H54 (cell line): ENCODE data around the gene NFATC2.
"Not testable (repeated sequence)": the region's sequence is repeated elsewhere in the genome, so short reads cannot be mapped to it uniquely, and the experiment has no call there.

Source experiments
- DNase-seq: peaks from one replicate; pipeline ENCODE4 v3.0.0; 2011; ENCODE audit warnings: low spot score, mixed read lengths; ENCODE audit not compliant: insufficient read length
- FAIRE-seq: peaks from 3 replicates; lab custom pipeline; 2011; peaks lifted over from hg19 to GRCh38; lab: Jason Lieb, UNC
- POLR2A ChIP-seq: IDR thresholded peaks from 2 replicates; pipeline ENCODE4 v1.6.1; 2011; ENCODE audit warnings: low read depth, mild to moderate bottlenecking, low read length

NFATC2 gene

DNA sequence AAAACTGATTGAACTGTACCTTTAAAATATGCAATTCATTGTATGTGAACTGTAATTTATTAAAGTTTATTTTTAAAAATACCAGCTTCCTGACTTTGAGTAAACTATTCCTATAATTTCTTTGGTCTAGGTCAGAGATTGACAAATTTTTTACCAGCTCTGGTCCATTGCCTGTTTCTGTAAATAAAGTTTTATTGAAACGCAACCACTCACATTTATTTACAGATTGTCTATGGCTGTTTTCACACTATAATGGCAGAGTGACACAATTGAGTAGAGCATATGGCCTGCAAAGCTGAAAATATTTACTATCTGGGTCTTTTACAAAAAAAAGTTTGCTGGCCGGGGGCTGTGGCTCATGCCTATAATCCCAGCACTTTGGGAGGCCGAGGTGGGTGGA is 33.0 kb upstream of the NFATC2 start:
- no peak for TF ChIP-seq POLR2A
- FAIRE-seq = no peak
- DNase-seq = no peak

- DNase-seq = no peak
- no peak for TF ChIP-seq POLR2A
- no peak for FAIRE-seq
These were observed 31.9 kb upstream of the NFATC2 start for GRCh38 chr20:51574248-51575033.

DNA sequence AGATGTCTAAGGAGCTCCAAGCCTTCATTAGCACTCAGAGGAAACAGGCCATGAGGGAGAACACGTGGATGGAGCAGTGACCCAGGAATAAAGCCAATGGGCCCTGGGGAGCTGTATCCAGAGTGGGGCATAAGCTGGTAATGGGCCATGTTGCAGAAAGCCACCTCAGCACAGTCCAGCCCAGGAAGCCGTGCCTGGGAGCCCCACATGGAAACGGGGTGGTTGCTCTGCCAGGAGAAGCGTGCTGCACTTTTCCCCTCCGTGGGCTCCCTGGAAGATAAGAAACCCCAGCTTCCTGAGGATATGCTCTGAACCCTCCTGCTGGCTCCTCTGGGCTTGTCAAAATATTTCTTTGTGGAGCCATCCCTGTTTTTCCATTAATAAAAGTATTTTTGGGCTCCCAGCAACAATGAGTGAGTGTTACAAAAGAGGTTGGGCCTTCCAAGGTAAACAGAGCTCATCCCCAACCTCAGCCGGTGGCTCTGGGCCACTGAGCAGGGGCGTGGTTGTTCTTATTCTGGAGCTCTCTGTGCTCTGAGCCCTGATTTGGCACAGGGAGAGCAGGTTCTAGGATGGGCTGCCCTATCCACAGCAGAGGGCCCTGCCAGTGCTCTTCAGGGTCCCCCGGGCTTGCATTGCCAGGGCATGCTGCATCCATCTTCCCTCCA is 31.2 kb upstream of the NFATC2 start:
- DNase-seq = no peak
- FAIRE-seq = no peak
- no peak for TF ChIP-seq POLR2A

DNA sequence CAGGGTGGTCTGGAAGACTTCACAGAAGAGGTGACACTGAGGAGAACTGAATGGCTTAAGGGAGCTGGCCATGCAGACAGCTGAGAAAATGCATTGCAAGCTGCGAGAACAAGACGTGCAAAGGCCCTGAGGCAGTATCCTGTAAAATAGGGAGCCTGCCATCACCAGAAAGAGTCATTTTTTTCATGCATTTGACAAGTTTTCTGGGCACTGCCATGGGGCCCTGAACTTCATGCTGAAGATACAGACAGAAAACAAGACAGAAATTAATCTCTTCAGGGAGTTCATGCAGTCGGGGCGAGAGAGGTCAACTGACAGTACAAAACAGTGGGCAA is 28.9 kb upstream of the NFATC2 start:
- no peak for DNase-seq
- no peak for TF ChIP-seq POLR2A
- FAIRE-seq = no peak

DNA sequence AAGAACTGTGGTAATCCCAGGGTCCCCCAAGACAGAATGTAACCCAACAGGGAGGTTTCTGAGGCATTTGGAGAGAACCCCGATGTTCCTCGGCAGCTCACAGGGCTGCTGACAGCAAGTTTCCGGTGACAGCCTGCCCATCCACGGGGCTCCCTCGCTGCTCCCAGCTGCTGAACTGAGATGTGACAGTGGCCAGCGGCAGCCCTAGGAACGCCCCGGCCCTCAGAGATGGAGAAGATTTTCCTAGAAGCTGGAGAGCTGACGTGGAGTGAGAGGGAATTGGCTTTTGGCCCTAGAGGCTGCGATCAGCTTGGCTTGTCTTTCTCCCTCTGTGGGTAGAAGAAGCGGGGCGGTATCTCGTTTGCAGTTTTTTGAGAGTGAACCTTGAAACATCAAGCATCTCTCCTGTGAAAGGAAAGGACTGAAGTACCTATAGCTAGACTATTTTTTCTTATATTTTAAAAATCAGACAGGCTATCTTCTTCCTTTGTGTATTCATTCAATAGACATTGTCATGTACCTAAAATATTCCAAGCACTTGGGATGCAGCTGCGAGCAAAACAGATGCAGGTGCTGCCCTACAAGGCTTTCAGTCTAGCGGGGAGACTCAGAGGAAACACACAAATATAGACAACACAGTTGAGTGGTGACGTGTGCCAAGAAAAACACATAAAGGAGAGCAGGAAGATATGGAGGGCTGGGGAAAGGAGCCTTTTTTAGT is 28.4 kb upstream of the NFATC2 start:
- no peak for FAIRE-seq
- no peak for TF ChIP-seq POLR2A

GRCh38 chr20:51569815-51570738 is 27.6 kb upstream of the NFATC2 start:
- DNase-seq = no peak

More for the DNA sequence above, 28.4 kb upstream of the NFATC2 start:
- DNase-seq = no peak

GRCh38 chr20:51568533-51568932 is 26.0 kb upstream of the NFATC2 start:
- not testable (repeated sequence) for DNase-seq, FAIRE-seq

More at GRCh38 chr20:51569815-51570738, 27.6 kb upstream of the NFATC2 start:
- TF ChIP-seq POLR2A = no peak
- FAIRE-seq = no peak

DNA sequence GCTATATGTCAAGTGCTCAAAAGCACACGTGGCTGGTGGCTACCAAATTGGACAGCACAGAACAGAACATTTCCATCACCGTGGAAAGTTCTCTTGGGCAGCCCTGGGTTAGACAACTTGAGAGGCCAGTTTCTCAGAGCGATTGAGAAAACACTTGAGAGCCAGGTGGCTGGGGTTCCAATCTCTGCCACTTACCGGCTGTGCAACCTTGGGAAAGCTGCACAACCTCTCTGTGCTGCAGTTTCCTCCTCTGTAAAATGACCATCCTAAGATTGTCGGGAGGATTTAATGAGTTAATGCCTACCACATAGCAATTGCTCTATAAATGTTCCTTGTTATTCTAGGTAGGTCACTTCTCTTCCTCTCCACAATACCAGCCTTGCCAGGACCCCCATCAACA is 25.1 kb upstream of the NFATC2 start:
- no peak for TF ChIP-seq POLR2A
- no peak for FAIRE-seq
- no peak for DNase-seq

- DNase-seq = no peak
- no peak for FAIRE-seq
- TF ChIP-seq POLR2A = no peak
These were observed 24.1 kb upstream of the NFATC2 start for GRCh38 chr20:51566594-51566993.

- FAIRE-seq = no peak
- peak; percentile 40 for DNase-seq
- TF ChIP-seq POLR2A = no peak
These were observed 23.0 kb upstream of the NFATC2 start for GRCh38 chr20:51565298-51566144.

DNA sequence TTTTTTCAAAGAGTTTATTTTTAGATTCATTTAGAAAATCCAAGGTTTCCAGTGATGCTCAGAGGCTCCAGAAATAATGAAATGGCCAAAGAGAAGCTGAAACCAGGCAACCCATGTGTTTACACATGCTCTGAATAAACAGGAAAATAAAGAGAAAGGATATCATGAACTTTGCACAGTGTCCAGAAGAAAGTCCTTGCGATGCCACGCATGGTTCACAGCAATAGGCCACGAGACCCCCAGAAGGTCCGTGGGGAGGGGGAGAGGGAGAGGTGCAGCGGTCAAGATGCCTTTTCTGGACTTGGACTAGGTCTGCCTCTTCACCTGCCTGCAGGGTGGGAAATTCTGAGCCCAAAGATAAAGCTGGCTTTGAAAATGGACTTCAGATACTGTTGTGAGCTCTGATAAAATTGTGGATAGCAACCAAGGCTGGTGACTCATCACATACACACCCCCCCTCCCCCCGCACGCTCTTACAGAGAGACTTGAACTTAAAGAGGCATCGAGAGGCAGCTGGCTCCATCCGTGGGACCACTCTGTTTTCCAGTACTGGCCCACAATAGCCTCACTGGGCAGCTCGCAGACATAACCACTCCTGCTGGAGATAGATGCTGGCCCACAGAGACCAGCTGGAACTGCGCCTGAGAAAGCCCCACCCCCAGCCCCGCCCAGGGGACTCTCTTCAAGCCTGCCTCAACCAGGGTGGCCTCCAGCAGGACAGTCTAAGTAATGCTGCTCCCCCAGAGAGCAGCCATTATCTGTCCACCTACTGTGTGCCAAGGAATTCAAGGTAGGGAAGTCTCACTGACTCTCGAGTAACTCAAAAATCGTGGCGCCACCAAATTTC is 21.2 kb upstream of the NFATC2 start:
- no peak for TF ChIP-seq POLR2A
- DNase-seq (peak; percentile 44), FAIRE-seq (no peak)

GRCh38 chr20:51563174-51563485 is 20.6 kb upstream of the NFATC2 start:
- DNase-seq = no peak
- FAIRE-seq = no peak
- no peak for TF ChIP-seq POLR2A
